A673 (cell line): ENCODE results near the gene SATB2. TPM values are rescaled to one million over a fixed set of nuclear protein-coding genes. Genes with fewer than 3 reads are reported as not detected.

ENCODE experiments used
- BruUV-seq: library from RNA; stranded (reverse); fragments of 400-500 nt; replicated peaks from 2 replicates; lab custom pipeline; 2021; lab: Mats Ljungman, UMichigan
- CTCF ChIA-PET: fragments of 300-600 bp; sonication (Branson Sonifier 250); formaldehyde crosslinking; loops from one replicate; lab custom pipeline; 2022; ENCODE audit warnings: antibody characterized with exemption; lab: Charles Lee
- POLR2A ChIA-PET: fragments of 300-600 bp; sonication (Branson Sonifier 250); formaldehyde crosslinking; loops from one replicate; lab custom pipeline; 2022; ENCODE audit warnings: antibody characterized with exemption; ENCODE audit not compliant: low non-redundant PET; lab: Charles Lee
- DNase-seq: peaks from one replicate; pipeline ENCODE4 v3.0.0-alpha.2; 2015; ENCODE audit warnings: low spot score
- H3K27ac ChIP-seq: fragments of 200-600 bp; sonication (generic); 2 replicates; pipeline ENCODE4 v1.5.1; 2016; ENCODE audit warnings: mixed run types, low read depth, mild to moderate bottlenecking, mixed read lengths, antibody characterized with exemption, low read length; ENCODE audit not compliant: poor library complexity, severe bottlenecking
- H3K27me3 ChIP-seq: fragments of 200-600 bp; sonication (generic); replicated peaks from 2 replicates; pipeline ENCODE4 v1.6.1; 2017; ENCODE audit warnings: mixed run types, low read depth, mild to moderate bottlenecking, mixed read lengths, antibody characterized with exemption, low read length; ENCODE audit not compliant: insufficient read depth, poor library complexity
- H3K36me3 ChIP-seq: fragments of 200-600 bp; sonication (generic); 2 replicates; pipeline ENCODE4 v1.6.1; 2016; ENCODE audit warnings: mixed run types, mild to moderate bottlenecking, mixed read lengths, antibody characterized with exemption, low read length; ENCODE audit not compliant: insufficient read depth, poor library complexity, severe bottlenecking
- H3K4me1 ChIP-seq: fragments of 200-600 bp; sonication (generic); 2 replicates; pipeline ENCODE4 v1.6.1; 2017; ENCODE audit warnings: mixed run types, mild to moderate bottlenecking, mixed read lengths, antibody characterized with exemption, low read length; ENCODE audit not compliant: insufficient read depth, poor library complexity, severe bottlenecking
- H3K4me3 ChIP-seq: fragments of 200-600 bp; sonication (generic); 2 replicates; pipeline ENCODE4 v1.5.1; 2016; ENCODE audit warnings: low read depth, mixed run types, mild to moderate bottlenecking, mixed read lengths, low read length; ENCODE audit not compliant: poor library complexity, severe bottlenecking
- H3K9me3 ChIP-seq: fragments of 200-600 bp; sonication (generic); 2 replicates; pipeline ENCODE4 v1.6.1; 2016; ENCODE audit warnings: mixed run types, low read depth, mild to moderate bottlenecking, mixed read lengths, antibody characterized with exemption, low read length; ENCODE audit not compliant: poor library complexity, severe bottlenecking
- CTCF ChIP-seq: fragments of 300-800, 200-600 bp; sonication (generic); conservative IDR thresholded peaks from 2 replicates; pipeline ENCODE4 v1.5.1; 2017; ENCODE audit warnings: low read depth, mild to moderate bottlenecking, antibody characterized with exemption, low read length, moderate library complexity, mixed read lengths
- EZH2 ChIP-seq: fragments of 200-600 bp; sonication (generic); IDR thresholded peaks from 2 replicates; pipeline ENCODE4 v1.6.1; 2017; ENCODE audit warnings: borderline replicate concordance, low read depth, mild to moderate bottlenecking, mixed read lengths, antibody characterized with exemption, low read length; ENCODE audit not compliant: poor library complexity, severe bottlenecking
- intact Hi-C: fragments of 100-400 bp; cut with micrococcal nuclease; formaldehyde crosslinking; loops from one replicate; pipeline ENCODE4 v1.10.0; 2022; ENCODE audit not compliant: unreplicated experiment
- total RNA-seq: library from RNA; stranded (reverse); gene quantifications from 2 replicates; pipeline ENCODE4 v1.2.3, GENCODE V29; 2021

SATB2 gene
- total RNA-seq, 1 experiment from 2014 or later = 23.2 TPM

GRCh38 chr2:199336546-199336945 is 121.2 kb downstream of the SATB2 start:
- Histone ChIP-seq H3K27ac (no peak overlapping the region), H3K4me3 (no peak overlapping the region), H3K36me3 (no peaks in the 10 kb centered on the region), H3K27me3 (no peaks in the 10 kb centered on the region), H3K9me3 (no peaks in the 10 kb centered on the region), H3K4me1 (no peaks in the 10 kb centered on the region)
- ChIA-PET POLR2A (no interaction called here), CTCF (no interaction called here)
- TF ChIP-seq EZH2 (no peak), CTCF (no peak)
- DNase-seq = no peak
- no TSS peak for BruUV-seq
- intact Hi-C loops = no loop called here

GRCh38 chr2:199335502-199335901 is 122.2 kb downstream of the SATB2 start:
- CTCF ChIA-PET = no interaction called here

GRCh38 chr2:199329466-199329865 is 128.3 kb downstream of the SATB2 start:
- POLR2A ChIA-PET = no interaction called here
- intact Hi-C loops = no loop called here
- H3K27me3 ChIP-seq = no peaks in the 10 kb centered on the region
- no peak overlapping the region for H3K4me3 ChIP-seq
- H3K4me1 ChIP-seq = no peaks in the 10 kb centered on the region
- TF ChIP-seq EZH2 (no peak), CTCF (no peak)
- no peaks in the 10 kb centered on the region for H3K36me3 ChIP-seq
- BruUV-seq = no TSS peak
- CTCF ChIA-PET = no interaction called here
- DNase-seq = peak; percentile 36
- no peaks in the 10 kb centered on the region for H3K9me3 ChIP-seq
- no peak overlapping the region for H3K27ac ChIP-seq

More at GRCh38 chr2:199335502-199335901, 122.2 kb downstream of the SATB2 start:
- H3K9me3 ChIP-seq = no peaks in the 10 kb centered on the region
- no peak for TF ChIP-seq CTCF
- no peaks in the 10 kb centered on the region for H3K36me3 ChIP-seq
- no peak overlapping the region for H3K27ac ChIP-seq
- no peaks in the 10 kb centered on the region for H3K27me3 ChIP-seq
- DNase-seq = no peak
- no TSS peak for BruUV-seq
- intact Hi-C loops = no loop called here
- POLR2A ChIA-PET = no interaction called here
- H3K4me1 ChIP-seq = no peaks in the 10 kb centered on the region
- H3K4me3 ChIP-seq = no peak overlapping the region
